Gastroesophageal sphincter (tissue), 4 donors: ENCODE results near the gene DAND5. TPM values are rescaled to one million over a fixed set of nuclear protein-coding genes. Genes with fewer than 3 reads are reported as not detected.
A peak's percentile ranks its signal among the peaks of the same experiment; 100 is the strongest.

Experiments used
- ATAC-seq: fragments of 150-250 bp; one replicate; pipeline ENCODE4 v1.9.1; 2016; ENCODE audit warnings: mild to moderate bottlenecking, moderate library complexity
- H3K27ac ChIP-seq, 4 donors: fragments of 200-600 bp; sonication (generic) in 3 of 4; 1 replicate in 3 of 4; 2 replicates in 1 of 4; pipeline ENCODE4 v1.5.1; 2016 to 2019
- H3K27me3 ChIP-seq: fragments of 200-600 bp; sonication (generic); one replicate; pipeline ENCODE4 v1.5.1; 2019
- H3K36me3 ChIP-seq, 2 donors: fragments of 200-600 bp; sonication (generic); one replicate each; pipeline ENCODE4 v1.5.1; 2019; ENCODE audit warnings: control low read depth in 1 of 2
- H3K4me1 ChIP-seq, 3 donors: fragments of 200-600 bp; sonication (generic); 1 replicate in 2 of 3; 2 replicates in 1 of 3; pipeline ENCODE4 v1.5.1; 2016 to 2019; ENCODE audit warnings: control low read depth in 2 of 3
- H3K4me3 ChIP-seq, 2 donors: fragments of 200-600 bp; sonication (generic); one replicate each; pipeline ENCODE4 v1.5.1; 2019; ENCODE audit warnings: mild to moderate bottlenecking in 1 of 2, moderate library complexity in 1 of 2
- H3K9me3 ChIP-seq, 3 donors: fragments of 200-600 bp; sonication (generic); one replicate each; pipeline ENCODE4 v1.5.1; 2017 to 2019; ENCODE audit warnings: control low read depth in 2 of 3
- CTCF ChIP-seq, 4 experiments: fragments of 200-600 bp in 2 of 4; fragments of 450-650 bp in 2 of 4; sonication (generic) in 1 of 4; IDR thresholded peaks; one replicate each; pipeline ENCODE4 v1.5.1; 2017 to 2019; ENCODE audit warnings: antibody characterized with exemption in 4 of 4, mild to moderate bottlenecking in 2 of 4, moderate library complexity in 2 of 4
- EP300 ChIP-seq: sonication (generic); formaldehyde crosslinking; IDR thresholded peaks from one replicate; pipeline ENCODE4 v1.6.1; 2017; ENCODE audit warnings: antibody characterized with exemption, mild to moderate bottlenecking
- POLR2A ChIP-seq, 2 donors: fragments of 450-650 bp; IDR thresholded peaks; one replicate each; pipeline ENCODE4 v1.6.1; 2017; ENCODE audit warnings: antibody characterized with exemption in 2 of 2, mild to moderate bottlenecking in 2 of 2, moderate library complexity in 1 of 2
- POLR2AphosphoS5 ChIP-seq: sonication (generic); formaldehyde crosslinking; IDR thresholded peaks from one replicate; pipeline ENCODE4 v1.6.1; 2017; ENCODE audit warnings: antibody characterized with exemption
- WGBS, 2 donors: methylation state at CpG; one replicate each; pipeline ENCODE4 v1.1.5; 2018; ENCODE audit warnings: low coverage in 1 of 2; 5-methylcytosine and 5-hydroxymethylcytosine counted together
- total RNA-seq, 4 donors: library from RNA; depleted of rRNA; stranded (reverse); fragments of >200 nt; gene quantifications; one replicate each; pipeline ENCODE4 v1.1.0, GENCODE V29; 2016

Gene DAND5
- total RNA-seq, 4 donors from 2014 or later: 0.35 TPM; not detected in 3

- ATAC-seq: peak; percentile 14
- H3K4me1 ChIP-seq: peaks cover 7 to 100% (median 72%) of the 10 kb centered on the region in 3 donors
These were observed 38.1 kb downstream of the DAND5 start for GRCh38 chr19:13007292-13008045.

GRCh38 chr19:13008926-13009787 lies 39.8 kb downstream of the DAND5 start:
- WGBS, 2 donors: 76 to 83% methylated on average over 9 to 12 of the region's 28 CpGs
- Histone ChIP-seq H3K9me3 (no peaks in the 10 kb centered on the region), H3K27me3 (no peaks in the 10 kb centered on the region), H3K4me1 (peaks cover 7 to 100% (median 75%) of the 10 kb centered on the region in 3 donors), H3K36me3 (peaks cover 0 to 5% of the 10 kb centered on the region in 2 donors), H3K27ac (peak overlapping the region; percentile 60 to 98 (median 92)), H3K4me3 (no peak overlapping the region)
- TF ChIP-seq POLR2AphosphoS5 (no peak), EP300 (no peak), CTCF (IDR thresholded peaks at IDR 0.05) (no peak), POLR2A (IDR thresholded peaks at IDR 0.05) (no peak)
- no peak for ATAC-seq

More at GRCh38 chr19:13007292-13008045, 38.1 kb downstream of the DAND5 start:
- TF ChIP-seq CTCF (IDR thresholded peaks at IDR 0.05): peak in 1 of 4 experiments; percentile 10
- TF ChIP-seq POLR2A (IDR thresholded peaks at IDR 0.05): no peak
- no peak for TF ChIP-seq EP300
- peak; percentile 46 for TF ChIP-seq POLR2AphosphoS5
- Histone ChIP-seq H3K9me3 (no peaks in the 10 kb centered on the region), H3K36me3 (peaks cover 0 to 5% of the 10 kb centered on the region in 2 donors), H3K4me3 (peak overlapping the region in 1 of 2 donors; percentile 30), H3K27me3 (no peaks in the 10 kb centered on the region), H3K27ac (peak overlapping the region; percentile 60 to 98 (median 92))
- WGBS, 2 donors: no CpG with 5 or more reads among the region's 17 CpGs

- H3K9me3 ChIP-seq: no peaks in the 10 kb centered on the region
- H3K4me1 ChIP-seq: peaks cover 7 to 100% (median 85%) of the 10 kb centered on the region in 3 donors
- no peak for TF ChIP-seq CTCF (IDR thresholded peaks at IDR 0.05)
- TF ChIP-seq POLR2A (IDR thresholded peaks at IDR 0.05): no peak
- H3K27ac ChIP-seq: peak overlapping the region; percentile 9 to 98 (median 92)
- peaks cover 0 to 5% of the 10 kb centered on the region in 2 donors for H3K36me3 ChIP-seq
- H3K27me3 ChIP-seq: no peaks in the 10 kb centered on the region
- WGBS, 2 donors: 41 to 80% methylated on average over 7 to 17 of the region's 62 CpGs
- ATAC-seq: peak; percentile 18
- peak overlapping the region in 1 of 2 donors; percentile 6 for H3K4me3 ChIP-seq
These were observed 40.9 kb downstream of the DAND5 start for GRCh38 chr19:13010038-13010991.

- H3K27me3 ChIP-seq: no peaks in the 10 kb centered on the region
- H3K27ac ChIP-seq: peak overlapping the region in 3 of 4 donors; percentile 73 to 98 (median 96)
- no peak overlapping the region for H3K4me3 ChIP-seq
- ATAC-seq: no peak
- H3K36me3 ChIP-seq: peaks cover 0 to 5% of the 10 kb centered on the region in 2 donors
- H3K9me3 ChIP-seq: no peaks in the 10 kb centered on the region
- H3K4me1 ChIP-seq: peaks cover 7 to 100% (median 86%) of the 10 kb centered on the region in 3 donors
- WGBS, 2 donors: 46 to 55% methylated on average over 12 to 19 of the region's 39 CpGs
- TF ChIP-seq CTCF (IDR thresholded peaks at IDR 0.05) (no peak), POLR2AphosphoS5 (no peak), POLR2A (IDR thresholded peaks at IDR 0.05) (no peak), EP300 (no peak)
These were observed 41.7 kb downstream of the DAND5 start for GRCh38 chr19:13010992-13011652.
